ENCODE results near the gene RNF114. TPM values are rescaled to one million over a fixed set of nuclear protein-coding genes. Genes with fewer than 3 reads are reported as not detected.
"Not testable (repeated sequence)": the region's sequence is repeated elsewhere in the genome, so short reads cannot be mapped to it uniquely, and the experiment has no call there.

The RNF114 gene
- polyA plus RNA-seq, 3 donors: 45.1 to 57.9 (median 45.7) TPM

DNA sequence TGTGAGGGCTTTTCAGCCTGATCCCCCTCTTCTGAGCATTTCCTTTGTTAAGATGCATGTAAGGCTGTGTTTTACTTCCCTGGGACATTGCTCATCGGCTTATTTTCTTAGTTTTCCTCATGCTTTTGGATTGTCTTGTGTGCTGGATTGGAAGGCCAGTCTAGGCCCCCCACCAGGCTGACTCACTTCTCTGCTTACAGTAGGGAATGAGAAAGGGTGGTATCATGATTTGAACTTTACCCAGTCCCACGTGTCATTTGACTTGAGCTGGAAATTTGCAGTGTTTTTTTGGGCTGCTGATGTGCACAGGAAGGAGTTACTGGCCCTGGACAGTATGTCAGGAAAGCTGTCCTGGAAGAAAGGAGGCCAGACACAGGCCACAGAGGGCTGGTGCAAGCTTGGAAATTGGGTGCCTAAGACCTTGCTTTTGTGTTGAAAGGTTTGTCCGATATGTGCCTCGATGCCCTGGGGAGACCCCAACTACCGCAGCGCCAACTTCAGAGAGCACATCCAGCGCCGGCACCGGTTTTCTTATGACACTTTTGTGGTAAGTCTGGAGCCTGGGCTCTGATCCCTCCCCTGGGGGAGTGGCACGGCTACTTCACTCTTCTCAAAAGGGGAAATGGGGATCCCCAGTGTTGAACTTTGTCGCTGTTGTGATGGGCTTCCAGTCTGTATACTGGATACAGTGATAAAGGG is 12.8 kb downstream of the RNF114 start:
- 84 to 92% (median 88%) methylated on average over 11 of the region's 11 CpGs for WGBS, 3 donors
- no peak overlapping the region for H3K27ac ChIP-seq (ENCODE audit: low read depth, low read length)

DNA sequence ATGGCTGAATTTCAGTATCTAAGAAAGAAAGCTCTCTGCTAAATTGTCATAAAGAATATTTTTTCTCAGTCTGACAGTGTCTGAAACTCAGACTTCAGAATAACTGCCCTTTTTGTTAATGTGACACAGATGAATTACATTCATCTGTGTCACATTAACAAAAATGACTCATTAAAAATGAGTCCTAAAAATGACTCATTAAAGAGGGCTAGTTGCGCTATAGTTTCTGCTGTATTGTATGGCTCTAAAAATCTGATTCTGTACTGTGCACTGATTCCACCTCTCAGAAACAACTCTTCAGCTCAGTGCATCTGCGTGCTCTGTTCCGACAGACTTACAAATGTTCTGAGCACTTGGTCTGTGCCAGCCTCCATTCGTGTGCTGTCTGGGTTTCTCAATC is 15.0 kb downstream of the RNF114 start:
- H3K27ac ChIP-seq (ENCODE audit: low read depth, low read length): no peak overlapping the region
- WGBS, 3 donors: 89 to 91% (median 91%) methylated on average over 4 of the region's 4 CpGs

DNA sequence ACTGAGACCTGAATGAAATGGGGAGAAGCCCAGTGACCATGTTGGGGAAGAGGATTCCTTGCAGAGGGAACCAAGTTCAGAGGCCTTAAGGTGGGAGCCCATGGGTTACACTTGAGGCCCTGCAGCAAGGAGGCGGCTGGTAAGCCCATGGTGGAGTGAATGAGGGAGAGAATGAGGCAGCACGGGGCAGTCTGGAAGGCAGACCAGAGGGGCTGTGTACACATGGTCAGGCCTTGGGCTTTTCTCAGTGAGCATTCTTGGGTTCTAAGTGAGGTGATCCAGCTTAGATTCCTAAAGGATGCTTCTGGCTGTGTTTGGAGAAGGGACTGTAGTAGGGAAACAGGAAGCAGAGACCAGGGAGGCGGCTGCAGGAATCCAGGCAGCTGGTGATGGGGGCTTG is 19.0 kb downstream of the RNF114 start:
- 92 to 96% (median 93%) methylated on average over 3 of the region's 3 CpGs for WGBS, 3 donors

DNA sequence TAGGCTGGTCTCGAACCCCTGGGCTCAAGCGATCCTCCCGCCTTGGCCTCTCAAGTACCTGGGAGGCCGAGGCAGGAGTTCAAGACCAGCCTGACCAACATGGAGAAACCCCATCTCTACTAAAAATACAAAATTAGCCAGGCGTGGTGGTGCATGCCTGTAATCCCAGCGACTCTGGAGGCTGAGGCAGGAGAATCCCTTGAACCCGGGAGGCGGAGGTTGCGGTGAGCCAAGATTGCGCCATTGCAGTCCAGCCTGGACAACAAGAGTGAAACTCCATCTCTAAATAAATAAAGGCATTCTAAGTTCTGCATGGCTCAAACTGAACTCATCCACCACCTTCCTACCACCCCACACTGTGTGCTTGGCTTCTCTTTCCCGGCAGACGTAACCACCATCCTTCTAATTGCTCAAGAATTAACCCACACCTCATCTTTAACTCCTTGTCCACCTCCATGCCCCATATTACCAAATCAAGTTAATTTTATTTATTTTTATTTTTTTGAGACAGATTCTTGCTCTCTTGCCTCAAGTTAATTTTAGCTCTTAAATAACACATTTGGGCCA is 19.7 kb downstream of the RNF114 start:
- not testable (repeated sequence) for H3K27ac ChIP-seq (ENCODE audit: low read depth, low read length)
- 85 to 89% (median 86%) methylated on average over 12 of the region's 12 CpGs for WGBS, 3 donors

More for the DNA sequence above, 19.0 kb downstream of the RNF114 start:
- H3K27ac ChIP-seq (ENCODE audit: low read depth, low read length): no peak overlapping the region

DNA sequence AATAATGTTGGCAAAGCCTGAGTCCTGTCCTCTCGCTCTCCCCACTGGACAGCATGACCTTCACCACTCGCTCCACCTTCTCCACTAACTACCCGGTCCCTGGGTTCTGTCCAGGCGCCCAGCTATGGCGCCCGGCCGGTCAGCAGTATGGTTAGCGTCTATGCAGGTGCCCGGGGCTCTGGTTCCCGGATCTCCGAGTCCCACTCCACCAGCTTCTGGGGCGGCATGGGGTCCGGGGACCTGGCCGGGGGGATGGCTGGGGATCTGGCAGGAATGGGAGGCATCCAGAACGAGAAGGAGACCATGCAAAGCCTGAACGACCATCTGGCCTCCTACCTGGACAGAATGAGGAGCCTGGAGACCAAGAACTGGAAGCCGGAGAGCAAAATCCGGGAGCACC is 20.5 kb downstream of the RNF114 start:
- no peak overlapping the region for H3K27ac ChIP-seq (ENCODE audit: low read depth, low read length)
- 94 to 97% (median 96%) methylated on average over 18 of the region's 18 CpGs for WGBS, 3 donors

DNA sequence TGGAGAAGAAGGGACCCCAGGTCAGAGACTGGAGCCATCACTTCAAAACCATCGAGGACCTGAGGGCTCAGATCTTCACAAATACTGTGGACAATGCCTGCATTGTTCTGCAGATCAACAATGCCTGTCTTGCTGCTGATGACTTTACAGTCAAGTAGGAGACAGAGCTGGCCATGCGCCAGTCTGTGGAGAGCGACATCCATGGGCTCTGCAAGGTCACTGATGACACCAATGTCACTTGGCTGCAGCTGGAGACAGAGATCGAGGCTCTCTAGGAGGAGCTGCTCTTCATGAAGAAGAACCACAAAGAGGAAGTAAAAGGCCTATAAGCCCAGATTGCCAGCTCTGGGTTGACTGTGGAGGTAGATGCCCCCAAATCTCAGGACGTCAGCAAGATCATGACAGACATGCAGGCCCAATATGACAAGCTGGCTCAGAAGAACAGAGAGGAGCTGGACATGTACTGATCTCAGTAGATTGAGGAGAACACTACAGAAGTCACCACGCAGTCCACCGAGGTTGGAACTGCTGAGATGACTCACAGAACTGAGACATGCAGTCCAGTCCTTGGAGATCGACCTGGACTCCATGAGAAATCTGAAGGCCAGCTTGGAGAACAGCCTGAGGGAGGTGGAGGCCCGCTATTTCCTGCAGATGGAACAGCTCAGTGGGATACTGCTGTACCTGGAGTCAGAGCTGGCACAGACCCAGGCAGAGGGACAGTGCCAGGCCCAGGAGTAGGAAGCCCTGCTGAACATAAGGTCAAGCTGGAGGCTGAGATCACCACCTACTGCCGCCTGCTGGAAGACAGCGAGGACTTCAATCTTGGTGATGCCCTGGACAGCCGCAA is 21.1 kb downstream of the RNF114 start:
- 85 to 87% (median 86%) methylated on average over 12 of the region's 12 CpGs for WGBS, 3 donors
- H3K27ac ChIP-seq (ENCODE audit: low read depth, low read length): not testable (repeated sequence)

DNA sequence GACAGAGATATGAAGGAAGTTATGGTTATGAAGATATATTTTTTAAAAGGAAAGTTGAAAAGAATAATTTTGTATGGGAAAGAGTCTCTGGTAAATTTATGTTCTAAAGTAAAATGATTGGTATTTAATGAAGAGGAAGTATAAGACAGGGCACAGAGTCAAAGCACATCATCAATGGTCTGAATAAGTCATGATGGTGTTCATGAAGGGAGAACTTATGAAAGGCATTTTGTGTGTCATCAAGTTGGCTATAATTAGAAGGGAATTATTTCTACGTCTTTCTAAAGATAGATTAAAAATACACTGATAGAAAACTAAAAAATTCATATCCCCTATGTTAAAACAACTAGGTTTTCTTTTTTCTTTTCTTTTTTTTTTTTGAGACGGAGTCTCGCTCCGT is 25.2 kb downstream of the RNF114 start:
- 89 to 95% (median 93%) methylated on average over 3 to 4 of the region's 4 CpGs for WGBS, 3 donors
- H3K27ac ChIP-seq (ENCODE audit: low read depth, low read length): no peak overlapping the region

DNA sequence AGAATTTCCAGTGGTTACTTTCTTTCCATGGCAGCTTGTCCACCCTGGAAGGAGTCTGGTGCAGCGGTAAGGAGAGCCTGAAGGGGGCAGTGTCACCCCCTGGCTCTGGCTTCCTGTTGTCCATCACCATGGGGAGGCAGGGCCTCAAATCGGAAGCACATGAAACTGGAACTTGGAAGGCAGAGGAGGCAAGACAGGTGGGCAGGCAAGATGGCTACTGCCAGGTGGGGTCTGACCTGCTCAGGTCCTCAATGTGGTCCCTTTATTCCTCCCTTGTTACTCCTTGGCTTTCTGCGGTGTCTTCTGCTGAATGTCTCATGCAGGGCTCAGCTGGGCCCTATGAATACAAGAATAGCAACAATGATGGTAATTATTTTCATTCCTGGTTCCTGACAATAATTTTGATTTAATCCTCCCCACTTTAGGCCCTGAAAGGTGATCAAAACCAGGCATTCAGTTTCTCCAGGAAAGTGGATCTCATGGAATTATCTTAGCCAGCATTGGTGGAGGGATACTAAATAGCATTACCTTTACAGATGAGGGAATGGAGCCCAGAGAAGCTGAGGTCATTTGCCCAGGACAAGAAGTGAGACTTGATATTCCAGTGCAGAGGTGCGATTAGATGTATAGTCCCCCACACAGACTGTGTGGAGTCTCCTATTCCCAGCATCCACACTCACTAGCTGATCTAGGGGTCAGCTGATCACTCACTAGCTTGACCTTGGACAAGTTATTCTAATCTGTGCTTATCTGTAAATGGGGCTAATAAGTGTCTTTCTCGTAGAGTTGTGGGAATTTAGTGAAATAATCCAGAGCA is 29.0 kb downstream of the RNF114 start:
- 56 to 84% (median 83%) methylated on average over 5 of the region's 5 CpGs for WGBS, 3 donors
- H3K27ac ChIP-seq (ENCODE audit: low read depth, low read length): no peak overlapping the region

DNA sequence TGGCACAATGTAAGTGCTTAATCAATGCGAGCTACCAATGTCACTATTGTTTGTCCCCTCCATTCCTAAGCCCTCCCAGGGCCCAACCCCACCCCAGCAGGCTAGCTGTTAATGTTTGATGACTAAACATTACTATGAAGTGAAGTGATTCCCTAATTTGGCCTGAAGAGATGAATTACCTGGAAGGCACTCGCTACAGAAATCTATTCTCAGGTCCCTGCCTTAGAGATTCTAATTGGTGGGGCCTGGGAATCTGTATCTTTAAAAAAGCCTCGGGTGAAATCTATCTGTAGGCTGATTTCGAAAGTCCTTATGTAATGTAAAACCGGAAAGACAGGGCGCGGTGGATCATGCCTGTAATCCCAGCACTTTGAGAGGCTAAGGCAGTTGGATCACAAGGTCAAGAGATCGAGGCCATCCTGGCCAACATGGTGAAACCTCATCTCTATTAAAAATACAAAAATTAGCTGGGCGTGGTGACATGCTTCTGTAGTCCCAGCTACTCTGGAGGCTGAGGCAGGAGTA is 29.6 kb downstream of the RNF114 start:
- 43 to 69% (median 65%) methylated on average over 9 of the region's 9 CpGs for WGBS, 3 donors
- H3K27ac ChIP-seq (ENCODE audit: low read depth, low read length): no peak overlapping the region

DNA sequence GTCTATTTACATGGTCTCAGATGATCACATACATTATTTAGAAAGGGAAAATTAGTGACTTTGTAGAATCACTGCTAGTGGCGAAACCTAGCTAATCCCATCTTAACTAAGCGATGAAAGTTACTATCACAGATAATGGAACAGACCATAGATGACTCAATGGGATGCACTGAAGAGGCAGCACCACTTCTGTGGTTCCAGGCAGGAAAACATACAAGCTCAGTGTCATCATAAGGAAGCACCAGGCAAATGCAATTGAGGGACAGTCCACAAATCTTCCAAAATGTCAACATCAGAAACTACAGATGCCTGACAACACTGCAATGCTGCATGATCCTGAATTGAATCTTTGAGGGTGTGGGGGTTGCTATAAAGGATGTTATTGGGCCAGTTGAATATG is 30.7 kb downstream of the RNF114 start:
- H3K27ac ChIP-seq (ENCODE audit: low read depth, low read length): no peak overlapping the region
- 93 to 100% (median 97%) methylated on average over 2 of the region's 2 CpGs for whole genome bisulfite sequencing, 3 donors

DNA sequence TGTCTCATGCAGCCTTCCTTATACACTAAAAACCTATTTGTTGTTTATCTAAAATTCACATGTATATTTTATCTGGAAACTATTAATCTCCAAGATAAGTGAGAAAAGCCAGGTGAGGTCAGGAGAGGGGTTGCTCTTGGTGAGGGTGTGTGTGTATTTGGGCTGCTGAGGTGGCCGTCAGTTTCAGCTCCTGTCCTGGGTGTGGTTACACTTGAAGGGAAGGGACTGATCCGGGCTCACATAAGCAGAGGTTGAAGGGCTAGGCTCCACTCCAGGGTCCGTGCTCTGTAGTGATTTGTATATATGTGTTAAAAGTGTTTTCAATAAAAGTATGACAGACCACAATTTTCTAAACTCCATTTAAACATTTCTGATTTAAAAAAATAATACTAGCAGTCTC is 33.0 kb downstream of the RNF114 start:
- no peak overlapping the region for H3K27ac ChIP-seq (ENCODE audit: low read depth, low read length)
- 31 to 63% (median 50%) methylated on average over 3 of the region's 3 CpGs for WGBS, 3 donors

DNA sequence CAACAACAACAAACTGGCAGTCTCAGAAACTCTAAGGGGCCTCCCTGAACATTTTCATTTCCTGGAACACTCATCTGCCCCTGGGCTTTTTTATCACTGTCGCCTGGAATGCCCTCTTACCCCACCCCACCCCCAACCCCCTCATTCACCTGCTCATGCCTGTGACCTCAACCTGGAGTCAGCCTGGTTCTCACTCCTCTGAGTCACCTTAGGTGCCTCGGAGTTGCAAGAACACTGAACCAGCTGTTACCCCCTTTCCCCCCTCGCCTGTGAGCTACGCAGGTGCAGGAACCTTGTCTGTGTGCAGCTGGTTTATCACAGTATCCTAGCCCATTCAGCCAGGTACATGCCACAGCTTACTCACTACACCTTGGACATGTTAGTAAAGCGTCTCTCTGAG is 33.7 kb downstream of the RNF114 start:
- no peak overlapping the region for H3K27ac ChIP-seq (ENCODE audit: low read depth, low read length)
- 35 to 70% (median 58%) methylated on average over 5 of the region's 5 CpGs for WGBS, 3 donors

DNA sequence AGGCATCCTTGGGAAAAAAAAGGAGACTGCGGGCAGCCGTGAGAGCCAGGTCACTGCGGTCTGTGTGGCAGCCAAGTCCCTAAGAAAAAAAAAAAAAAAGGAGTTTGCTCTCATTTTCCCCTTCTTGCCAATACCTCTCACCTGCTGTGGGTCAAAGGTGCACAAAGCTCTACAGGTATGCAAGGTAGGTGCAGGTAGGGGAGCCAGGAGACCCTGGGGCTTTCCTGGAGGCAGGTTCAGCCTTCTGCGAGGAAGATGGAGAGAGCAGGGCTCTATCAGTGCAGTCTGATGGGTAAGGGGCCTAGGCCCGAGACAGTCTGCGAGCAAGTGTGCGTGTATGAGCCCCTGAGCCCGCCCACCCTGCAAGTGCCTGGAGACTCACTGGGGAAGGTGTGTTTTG is 34.3 kb downstream of the RNF114 start:
- WGBS, 3 donors: 86 to 91% (median 90%) methylated on average over 8 of the region's 8 CpGs

DNA sequence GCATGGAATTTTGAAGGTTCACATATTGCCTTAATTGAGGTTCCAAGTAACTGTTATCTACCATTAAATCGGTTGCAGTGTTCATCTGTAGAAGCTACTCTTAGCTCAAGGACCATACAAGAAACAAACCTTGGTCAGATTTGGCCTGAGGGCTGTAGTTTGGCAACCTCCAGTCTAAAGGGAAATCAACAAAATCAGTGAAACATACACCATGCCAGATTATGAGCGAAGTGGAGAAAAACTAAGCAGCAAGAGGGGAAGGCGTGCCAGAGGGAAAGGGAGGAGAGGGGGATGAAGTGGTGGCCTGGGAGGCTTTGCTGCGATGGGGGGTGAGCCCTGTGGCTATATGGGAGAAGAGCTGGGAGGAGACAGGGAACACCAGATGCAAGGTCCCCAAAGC is 37.8 kb downstream of the RNF114 start:
- no peak overlapping the region for H3K27ac ChIP-seq (ENCODE audit: low read depth, low read length)
- 41 to 79% (median 65%) methylated on average over 4 of the region's 4 CpGs for WGBS, 3 donors

More for the DNA sequence above, 34.3 kb downstream of the RNF114 start:
- no peak overlapping the region for H3K27ac ChIP-seq (ENCODE audit: low read depth, low read length)

DNA sequence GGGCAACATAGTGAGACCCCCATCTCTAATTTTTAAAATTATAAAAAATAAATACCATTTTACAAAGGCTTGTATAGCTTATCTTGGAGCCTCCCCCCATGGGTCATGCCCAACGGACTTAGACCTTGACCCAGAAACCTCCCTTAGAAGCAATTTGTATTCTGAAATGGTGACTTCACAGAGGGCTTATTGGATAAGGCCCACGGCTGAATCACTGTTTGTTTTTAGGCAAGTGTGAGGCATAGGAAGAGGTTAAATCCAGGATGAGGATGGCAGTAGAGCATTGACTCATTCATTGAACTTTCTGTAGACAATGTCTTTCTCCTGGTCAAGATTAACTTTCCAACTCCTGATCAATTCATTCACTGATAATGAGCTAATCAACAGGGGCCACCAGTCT is 40.3 kb downstream of the RNF114 start:
- 53 to 82% (median 80%) methylated on average over 2 of the region's 2 CpGs for WGBS, 3 donors
- no peak overlapping the region for H3K27ac ChIP-seq (ENCODE audit: low read depth, low read length)

DNA sequence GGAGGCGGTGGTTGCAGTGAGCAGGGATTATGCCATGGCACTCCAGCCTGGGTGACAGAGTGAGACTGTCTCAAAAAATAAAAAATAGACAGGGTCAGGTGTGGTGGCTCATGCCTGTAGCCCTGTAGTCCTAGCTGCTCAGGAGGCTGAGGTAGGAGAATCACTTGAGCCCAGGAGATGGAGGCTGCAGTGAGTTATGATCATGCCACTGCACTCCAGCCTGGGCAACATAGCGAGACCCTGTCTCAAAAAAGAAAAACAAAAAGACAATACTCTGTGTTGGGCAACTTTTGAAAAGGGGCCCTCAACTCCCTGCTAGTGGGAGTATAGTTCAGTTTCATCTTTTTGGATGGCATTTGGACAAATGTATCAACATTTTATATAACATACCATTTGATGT is 41.5 kb downstream of the RNF114 start:
- H3K27ac ChIP-seq (ENCODE audit: low read depth, low read length): not testable (repeated sequence)
- 94 to 97% (median 97%) methylated on average over 2 of the region's 2 CpGs for whole genome bisulfite sequencing, 3 donors

DNA sequence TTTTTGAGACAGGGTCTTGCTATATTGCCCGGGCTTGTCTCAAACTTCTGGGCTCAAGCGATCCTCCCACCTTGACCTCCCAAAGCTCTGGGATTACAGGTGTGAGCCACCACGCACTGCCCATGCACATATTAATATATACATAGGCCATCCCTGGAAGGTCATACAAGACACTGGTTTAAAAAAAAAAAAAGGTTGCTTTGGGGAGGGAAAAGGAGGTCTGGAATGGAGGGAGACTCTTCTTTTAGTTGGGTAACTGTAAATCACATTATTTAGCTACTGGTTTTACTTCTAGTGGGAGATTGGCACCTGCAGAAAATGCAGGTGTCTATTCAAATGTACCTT is 42.5 kb downstream of the RNF114 start:
- WGBS, 3 donors: 77 to 78% (median 78%) methylated on average over 3 of the region's 3 CpGs
- H3K27ac ChIP-seq (ENCODE audit: low read depth, low read length): no peak overlapping the region

DNA sequence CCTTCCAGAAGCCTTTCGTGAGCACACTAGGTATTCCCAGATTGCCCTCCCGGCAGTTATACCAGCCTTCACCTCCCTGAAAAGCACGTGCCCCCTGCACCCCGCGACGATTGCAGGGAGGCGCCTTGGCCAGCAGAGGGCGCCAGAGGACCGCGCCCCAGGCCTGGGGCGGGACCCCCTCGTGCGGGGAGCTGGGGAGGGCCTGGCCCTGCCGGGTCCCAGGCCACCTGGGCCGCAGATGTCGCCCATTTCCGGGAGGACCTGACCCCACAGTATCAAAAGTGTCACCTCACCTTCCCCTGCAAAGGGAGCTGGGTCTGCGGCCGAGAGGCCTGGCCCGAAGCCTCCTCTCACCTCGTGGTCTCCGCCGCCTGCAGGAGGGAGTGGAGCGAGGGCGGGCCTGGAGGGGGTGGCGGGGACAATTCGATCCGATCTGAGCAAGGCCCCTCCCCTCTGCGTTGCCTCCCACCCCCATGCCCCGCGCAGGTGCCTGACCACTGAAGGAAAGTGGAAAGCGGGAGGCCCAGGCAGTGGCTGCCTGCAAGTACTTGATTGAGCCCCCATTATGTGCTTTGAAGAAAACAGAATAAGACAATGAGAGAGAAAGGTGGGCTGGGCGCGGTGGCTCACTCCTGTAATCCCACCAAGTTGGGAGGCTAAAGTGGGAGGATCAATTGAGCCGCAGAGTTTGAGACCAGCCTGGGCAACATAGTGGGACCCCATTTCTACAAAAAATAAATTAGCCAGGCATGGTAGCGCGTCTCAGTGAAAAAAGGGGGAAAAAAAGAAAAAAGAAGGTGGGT is 43.0 kb downstream of the RNF114 start:
- WGBS, 3 donors: 20 to 21% (median 21%) methylated on average over 29 to 37 of the region's 37 CpGs
- no peak overlapping the region for H3K27ac ChIP-seq (ENCODE audit: low read depth, low read length)

Data from adipose tissue (tissue), 3 donors.